ENCODE measurements around the gene SH3PXD2A. TPM values are rescaled to one million over a fixed set of nuclear protein-coding genes. Genes with fewer than 3 reads are reported as not detected.
A peak's percentile ranks its signal among the peaks of the same experiment; 100 is the strongest.

The SH3PXD2A gene
- total RNA-seq, 1 donor from 2014 or later, result 2.3 TPM

- Histone ChIP-seq H3K36me3 (no peaks in the 10 kb centered on the region), H3K79me2 (ENCODE audit: low read depth) (no peaks in the 10 kb centered on the region), H3K9ac (no peak overlapping the region), H3K4me3 (no peak overlapping the region), H3K27ac (no peak overlapping the region), H3K9me3 (ENCODE audit: low read depth) (no peaks in the 10 kb centered on the region), H3K4me2 (peak overlapping the region; percentile 2), H4K20me1 (ENCODE audit: low read depth) (no peaks in the 10 kb centered on the region), H2AFZ (replicated peaks) (no peak overlapping the region), H3K27me3 (no peaks in the 10 kb centered on the region), H3F3A (ENCODE audit: low read depth) (peaks cover 3% of the 10 kb centered on the region), H3K4me1 (peaks cover 15% of the 10 kb centered on the region)
- Mint-ChIP-seq H3K36me3 (no peaks in the 10 kb centered on the region), H3K27me3 (ENCODE audit: insufficient read depth, low read depth) (peaks cover 5% of the 10 kb centered on the region), H3K4me3 (no peak overlapping the region), H3K9me3 (no peaks in the 10 kb centered on the region), H3K4me1 (peaks cover 31% of the 10 kb centered on the region), H3K27ac (peak overlapping the region; percentile 9)
- TF ChIP-seq, protein P1, sequence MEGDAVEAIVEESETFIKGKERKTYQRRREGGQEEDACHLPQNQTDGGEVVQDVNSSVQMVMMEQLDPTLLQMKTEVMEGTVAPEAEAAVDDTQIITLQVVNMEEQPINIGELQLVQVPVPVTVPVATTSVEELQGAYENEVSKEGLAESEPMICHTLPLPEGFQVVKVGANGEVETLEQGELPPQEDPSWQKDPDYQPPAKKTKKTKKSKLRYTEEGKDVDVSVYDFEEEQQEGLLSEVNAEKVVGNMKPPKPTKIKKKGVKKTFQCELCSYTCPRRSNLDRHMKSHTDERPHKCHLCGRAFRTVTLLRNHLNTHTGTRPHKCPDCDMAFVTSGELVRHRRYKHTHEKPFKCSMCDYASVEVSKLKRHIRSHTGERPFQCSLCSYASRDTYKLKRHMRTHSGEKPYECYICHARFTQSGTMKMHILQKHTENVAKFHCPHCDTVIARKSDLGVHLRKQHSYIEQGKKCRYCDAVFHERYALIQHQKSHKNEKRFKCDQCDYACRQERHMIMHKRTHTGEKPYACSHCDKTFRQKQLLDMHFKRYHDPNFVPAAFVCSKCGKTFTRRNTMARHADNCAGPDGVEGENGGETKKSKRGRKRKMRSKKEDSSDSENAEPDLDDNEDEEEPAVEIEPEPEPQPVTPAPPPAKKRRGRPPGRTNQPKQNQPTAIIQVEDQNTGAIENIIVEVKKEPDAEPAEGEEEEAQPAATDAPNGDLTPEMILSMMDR (IDR thresholded peaks at IDR 0.05), result no peak
- TF ChIP-seq EZH2phosphoT487 (IDR thresholded peaks at IDR 0.05) (no peak), EZH2 (IDR thresholded peaks at IDR 0.05) (no peak)
- no peak for DNase-seq (ENCODE audit: low spot score)
These were observed 307.4 kb downstream of the SH3PXD2A start for GRCh38 chr10:103548006-103548405.

- peaks cover 20% of the 10 kb centered on the region for H3K4me1 ChIP-seq
- no peaks in the 10 kb centered on the region for H3K79me2 ChIP-seq (ENCODE audit: low read depth)
- TF ChIP-seq, protein P1 (IDR thresholded peaks at IDR 0.05), result no peak
- TF ChIP-seq EZH2 (IDR thresholded peaks at IDR 0.05), result no peak
- no peak for TF ChIP-seq EZH2phosphoT487 (IDR thresholded peaks at IDR 0.05)
- Mint-ChIP-seq H3K27me3 (ENCODE audit: insufficient read depth, low read depth) (peaks cover 2% of the 10 kb centered on the region), H3K4me3 (no peak overlapping the region), H3K9me3 (no peaks in the 10 kb centered on the region), H3K4me1 (peaks cover 36% of the 10 kb centered on the region), H3K36me3 (no peaks in the 10 kb centered on the region), H3K27ac (peak overlapping the region; percentile 69)
- no peaks in the 10 kb centered on the region for H3K27me3 ChIP-seq
- H3K9me3 ChIP-seq (ENCODE audit: low read depth), result no peaks in the 10 kb centered on the region
- no peaks in the 10 kb centered on the region for H3K36me3 ChIP-seq
- no peaks in the 10 kb centered on the region for H4K20me1 ChIP-seq (ENCODE audit: low read depth)
- H3K4me2 ChIP-seq, result peak overlapping the region; percentile 2
- H3K4me3 ChIP-seq, result no peak overlapping the region
- no peak for DNase-seq (ENCODE audit: low spot score)
- no peak overlapping the region for H2AFZ ChIP-seq (replicated peaks)
- H3K9ac ChIP-seq, result no peak overlapping the region
- no peak overlapping the region for H3K27ac ChIP-seq
- H3F3A ChIP-seq (ENCODE audit: low read depth), result peaks cover 8% of the 10 kb centered on the region
These were observed 307.9 kb downstream of the SH3PXD2A start for GRCh38 chr10:103547391-103547946.

GRCh38 chr10:103546401-103546800, 309.0 kb downstream of the SH3PXD2A start:
- Histone ChIP-seq H3K27ac (no peak overlapping the region), H3K9ac (no peak overlapping the region), H3K4me1 (peaks cover 22% of the 10 kb centered on the region), H3K4me2 (no peak overlapping the region), H3K36me3 (no peaks in the 10 kb centered on the region), H3K9me3 (ENCODE audit: low read depth) (no peaks in the 10 kb centered on the region), H3K79me2 (ENCODE audit: low read depth) (no peaks in the 10 kb centered on the region), H3K4me3 (no peak overlapping the region), H3F3A (ENCODE audit: low read depth) (peaks cover 11% of the 10 kb centered on the region), H3K27me3 (no peaks in the 10 kb centered on the region), H2AFZ (replicated peaks) (no peak overlapping the region), H4K20me1 (ENCODE audit: low read depth) (no peaks in the 10 kb centered on the region)
- H3K4me3 Mint-ChIP-seq, result no peak overlapping the region
- no peaks in the 10 kb centered on the region for H3K9me3 Mint-ChIP-seq
- peaks cover 2% of the 10 kb centered on the region for H3K27me3 Mint-ChIP-seq (ENCODE audit: insufficient read depth, low read depth)
- TF ChIP-seq EZH2 (IDR thresholded peaks at IDR 0.05) (no peak), EZH2phosphoT487 (IDR thresholded peaks at IDR 0.05) (no peak)
- TF ChIP-seq, protein P1 (IDR thresholded peaks at IDR 0.05), result no peak
- H3K36me3 Mint-ChIP-seq, result no peaks in the 10 kb centered on the region
- H3K27ac Mint-ChIP-seq, result no peak overlapping the region
- peaks cover 38% of the 10 kb centered on the region for H3K4me1 Mint-ChIP-seq
- DNase-seq (ENCODE audit: low spot score), result no peak

All from neural progenitor cell (in vitro differentiated cells).